OCI-LY7 (cell line): Measurements from ENCODE around the gene NUBP2. TPM values are rescaled to one million over a fixed set of nuclear protein-coding genes. Genes with fewer than 3 reads are reported as not detected.

Source experiments
- BruUV-seq: library from RNA; stranded (reverse); fragments of 400-500 nt; replicated peaks from 2 replicates; lab custom pipeline; 2021; lab: Mats Ljungman, UMichigan
- CTCF ChIA-PET: fragments of 300-600 bp; sonication (Branson Sonifier 250); formaldehyde crosslinking; loops from one replicate; lab custom pipeline; 2022; ENCODE audit warnings: antibody characterized with exemption; ENCODE audit not compliant: unreplicated experiment; lab: Charles Lee
- POLR2A ChIA-PET: fragments of 300-600 bp; sonication (Branson Sonifier 250); formaldehyde crosslinking; loops from one replicate; lab custom pipeline; 2022; ENCODE audit warnings: antibody characterized with exemption; lab: Charles Lee
- DNase-seq: peaks from one replicate; pipeline ENCODE4 v3.0.0-alpha.2; 2015; ENCODE audit warnings: low spot score
- H2AFZ ChIP-seq: fragments of 200-600 bp; sonication (generic), shearing (Covaris generic); 2 replicates; pipeline ENCODE4 v1.6.1; 2014; ENCODE audit warnings: mild to moderate bottlenecking, antibody characterized with exemption, low read length, moderate library complexity
- H3K27ac ChIP-seq: fragments of 200-600 bp; sonication (generic); 2 replicates; pipeline ENCODE4 v1.5.1; 2014; ENCODE audit warnings: mixed run types, low read depth, mild to moderate bottlenecking, moderate library complexity, low read length, inconsistent platforms; ENCODE audit not compliant: poor library complexity, severe bottlenecking
- H3K36me3 ChIP-seq: fragments of 200-600 bp; sonication (generic); 2 replicates; pipeline ENCODE4 v1.6.1; 2014; ENCODE audit warnings: mild to moderate bottlenecking, antibody characterized with exemption, low read length, moderate library complexity, mixed read lengths; ENCODE audit not compliant: insufficient read depth
- H3K4me1 ChIP-seq: fragments of 200-600 bp; sonication (generic); 2 replicates; pipeline ENCODE4 v1.5.1; 2014; ENCODE audit warnings: mild to moderate bottlenecking, low read length; ENCODE audit not compliant: insufficient read depth, poor library complexity, severe bottlenecking
- H3K4me2 ChIP-seq: fragments of 200-600 bp; sonication (generic); 2 replicates; pipeline ENCODE4 v1.6.1; 2014; ENCODE audit warnings: mild to moderate bottlenecking, low read length
- H3K4me3 ChIP-seq: fragments of 200-600 bp; sonication (generic); 2 replicates; pipeline ENCODE4 v1.5.1; 2014; ENCODE audit warnings: mild to moderate bottlenecking, low read depth, low read length; ENCODE audit not compliant: poor library complexity, severe bottlenecking
- H3K79me2 ChIP-seq: fragments of 200-600 bp; sonication (generic); 2 replicates; pipeline ENCODE4 v1.6.1; 2016; ENCODE audit warnings: low read depth, mild to moderate bottlenecking, low read length, moderate library complexity, mixed read lengths; ENCODE audit not compliant: insufficient read depth
- H3K9me2 ChIP-seq: fragments of 200-600 bp; sonication (generic); 2 replicates; pipeline ENCODE4 v1.6.1; 2016; ENCODE audit warnings: mild to moderate bottlenecking, low read length, mixed read lengths; ENCODE audit not compliant: insufficient read depth
- H3K9me3 ChIP-seq: fragments of 200-600 bp; sonication (generic); 2 replicates; pipeline ENCODE4 v1.6.1; 2014; ENCODE audit warnings: mild to moderate bottlenecking, mixed run types, low read length, mixed read lengths
- H4K20me1 ChIP-seq: fragments of 200-600 bp; sonication (generic); 2 replicates; pipeline ENCODE4 v1.6.1; 2014; ENCODE audit warnings: mild to moderate bottlenecking, antibody characterized with exemption, low read length, moderate library complexity, mixed read lengths; ENCODE audit not compliant: insufficient read depth
- CTCF ChIP-seq: fragments of 200-600 bp; sonication (generic); conservative IDR thresholded peaks from 2 replicates; pipeline ENCODE4 v1.5.1; 2014; ENCODE audit warnings: mild to moderate bottlenecking, antibody characterized with exemption, low read length, moderate library complexity, mixed read lengths
- EZH2phosphoT487 ChIP-seq: fragments of 200-600 bp; sonication (generic); IDR thresholded peaks from 2 replicates; pipeline ENCODE4 v1.6.1; 2018; ENCODE audit warnings: low read depth, borderline replicate concordance, mild to moderate bottlenecking, mixed run types, antibody characterized with exemption, low read length, moderate library complexity, mixed read lengths
- intact Hi-C: fragments of 100-400 bp; cut with micrococcal nuclease; formaldehyde crosslinking; loops from one replicate; pipeline ENCODE4 v1.10.0; 2022; ENCODE audit not compliant: unreplicated experiment
- total RNA-seq, 2 experiments: library from RNA; depleted of rRNA in 1 of 2; stranded (reverse); fragments of >200 nt in 1 of 2; shearing (Covaris generic) in 1 of 2; gene quantifications; 2 replicates each; pipeline ENCODE4 v1.2.3, GENCODE V29; 2014 to 2022

Gene NUBP2
- total RNA-seq, 2 experiments from 2014 or later: 62.7 to 94.9 TPM

GRCh38 chr16:1749152-1750117 lies 33.3 kb upstream of the NUBP2 start:
- Histone ChIP-seq H2AFZ (no peak overlapping the region), H3K79me2 (no peaks in the 10 kb centered on the region), H3K9me3 (no peaks in the 10 kb centered on the region), H4K20me1 (no peaks in the 10 kb centered on the region), H3K9me2 (no peaks in the 10 kb centered on the region), H3K4me3 (no peak overlapping the region), H3K36me3 (peaks cover 58% of the 10 kb centered on the region), H3K27ac (no peak overlapping the region), H3K4me1 (no peaks in the 10 kb centered on the region), H3K4me2 (no peak overlapping the region)
- TF ChIP-seq CTCF (no peak), EZH2phosphoT487 (no peak)
- DNase-seq: no peak
- intact Hi-C loops: no loop called here
- POLR2A ChIA-PET: no interaction called here
- CTCF ChIA-PET: no interaction called here
- BruUV-seq: no TSS peak

- H3K4me2 ChIP-seq: no peak overlapping the region
- DNase-seq: no peak
- CTCF ChIA-PET: no interaction called here
- no peak overlapping the region for H2AFZ ChIP-seq
- intact Hi-C loops: no loop called here
- no peak overlapping the region for H3K27ac ChIP-seq
- H3K4me3 ChIP-seq: no peak overlapping the region
- H3K9me2 ChIP-seq: no peaks in the 10 kb centered on the region
- no peaks in the 10 kb centered on the region for H3K9me3 ChIP-seq
- no TSS peak for BruUV-seq
- POLR2A ChIA-PET: interaction anchor here (0.6 kb wide), 1 partner anchor 278 kb away, joined by 3 read pairs; no protein-coding TSS in a partner anchor
- H4K20me1 ChIP-seq: no peaks in the 10 kb centered on the region
- no peaks in the 10 kb centered on the region for H3K4me1 ChIP-seq
- H3K36me3 ChIP-seq: peaks cover 50% of the 10 kb centered on the region
- TF ChIP-seq CTCF (no peak), EZH2phosphoT487 (no peak)
- no peaks in the 10 kb centered on the region for H3K79me2 ChIP-seq
Measured at GRCh38 chr16:1751946-1752345, 30.8 kb upstream of the NUBP2 start.

GRCh38 chr16:1752853-1753252 lies 29.9 kb upstream of the NUBP2 start:
- no TSS peak for BruUV-seq
- H3K4me2 ChIP-seq: no peak overlapping the region
- DNase-seq: no peak
- H3K4me3 ChIP-seq: no peak overlapping the region
- H3K9me3 ChIP-seq: no peaks in the 10 kb centered on the region
- H3K79me2 ChIP-seq: no peaks in the 10 kb centered on the region
- CTCF ChIA-PET: no interaction called here
- no peak overlapping the region for H2AFZ ChIP-seq
- no peaks in the 10 kb centered on the region for H3K9me2 ChIP-seq
- no peak overlapping the region for H3K27ac ChIP-seq
- H3K36me3 ChIP-seq: peaks cover 43% of the 10 kb centered on the region
- H4K20me1 ChIP-seq: no peaks in the 10 kb centered on the region
- TF ChIP-seq EZH2phosphoT487: no peak
- TF ChIP-seq CTCF: no peak
- intact Hi-C loops: no loop called here
- no peaks in the 10 kb centered on the region for H3K4me1 ChIP-seq
- POLR2A ChIA-PET: no interaction called here
